ENCODE results near the gene KCTD11. TPM values are rescaled to one million over a fixed set of nuclear protein-coding genes. Genes with fewer than 3 reads are reported as not detected.
"Not testable (repeated sequence)": the region's sequence is repeated elsewhere in the genome, so short reads cannot be mapped to it uniquely, and the experiment has no call there.

Gene KCTD11
- total RNA-seq, 4 donors from 2014 or later: 3.6 to 7.0 (median 4.6) TPM

DNA sequence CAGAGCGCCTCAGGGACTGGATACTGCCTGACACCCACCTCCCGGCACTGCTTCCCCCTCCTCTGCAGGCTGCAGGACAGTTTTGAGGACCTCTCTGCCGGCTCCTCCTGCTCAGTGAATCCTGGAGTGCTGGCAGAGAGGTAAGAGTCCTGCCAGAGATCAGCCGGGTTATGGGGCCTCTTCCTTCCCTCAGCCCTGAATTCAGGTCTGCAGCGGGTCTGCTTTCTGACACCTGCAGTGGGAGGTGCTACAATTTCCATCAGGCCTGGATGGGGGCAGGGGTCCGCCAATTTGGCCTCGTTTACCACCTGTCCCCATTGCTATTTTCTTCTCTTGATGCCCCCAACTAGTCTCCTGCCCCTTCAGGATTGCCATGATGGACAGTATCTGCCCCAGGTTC is 19.9 kb upstream of the KCTD11 start:
- H3K27me3 ChIP-seq: peaks cover 18 to 24% (median 19%) of the 10 kb centered on the region in 3 donors
- intact Hi-C loops (cut with DNase I; ENCODE audit: low total_unique reads): no loop called here
- TF ChIP-seq CTCF (IDR thresholded peaks at IDR 0.05 in 4 of 5, conservative IDR thresholded peaks at IDR 0.05 in 1 of 5): no peak
- TF ChIP-seq POLR2A (IDR thresholded peaks at IDR 0.05): no peak
- no peak overlapping the region for H3K27ac ChIP-seq
- DNase-seq: no peak
- H3K9me3 ChIP-seq: no peaks in the 10 kb centered on the region
- no peaks in the 10 kb centered on the region for H3K36me3 ChIP-seq
- no peak for ATAC-seq
- peaks cover 15 to 24% of the 10 kb centered on the region in 2 donors for H3K4me1 ChIP-seq
- in situ Hi-C loops (cut with MboI; ENCODE audit: low sequenced_read_pairs in 4 of 4): loop anchor here in 1 of 4 donors (25.0 kb wide), 1 partner anchor 295 kb away; the partner anchor contains the start of genes SLC16A11 and SLC16A13
- no peak overlapping the region for H3K4me3 ChIP-seq

DNA sequence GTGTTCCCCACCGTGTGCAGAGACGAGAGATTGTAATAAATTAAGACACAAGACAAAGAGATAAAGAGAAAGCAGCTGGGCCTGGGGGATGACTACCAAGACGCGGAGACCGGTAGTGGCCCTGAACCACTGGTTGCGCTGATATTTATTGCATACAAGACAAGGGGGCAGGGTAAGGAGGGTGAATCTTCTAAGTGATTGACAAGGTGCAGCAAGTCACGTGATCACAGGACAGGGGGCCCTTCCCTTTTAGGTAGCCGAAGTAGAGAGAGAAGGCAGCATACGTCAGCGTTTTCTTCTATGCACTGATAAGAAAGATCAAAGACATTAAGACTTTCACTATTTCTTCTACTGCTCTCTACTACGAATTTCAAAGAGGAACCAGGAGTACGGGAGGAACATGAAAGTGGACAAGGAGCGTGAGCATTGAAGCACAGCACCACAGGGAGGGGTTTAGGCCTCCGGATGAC is 19.3 kb upstream of the KCTD11 start:
- H3K4me1 ChIP-seq: peaks cover 14 to 22% of the 10 kb centered on the region in 2 donors
- H3K36me3 ChIP-seq; H3K9me3 ChIP-seq; DNase-seq; H3K27ac ChIP-seq; intact Hi-C loops (cut with DNase I; ENCODE audit: low total_unique reads); ATAC-seq; H3K4me3 ChIP-seq: not testable (repeated sequence)
- H3K27me3 ChIP-seq: peaks cover 18 to 26% (median 24%) of the 10 kb centered on the region in 3 donors
- in situ Hi-C loops (cut with MboI; ENCODE audit: low sequenced_read_pairs in 4 of 4): loop anchor here in 1 of 4 donors (25.0 kb wide), 1 partner anchor 295 kb away; the partner anchor contains the start of genes SLC16A11 and SLC16A13

DNA sequence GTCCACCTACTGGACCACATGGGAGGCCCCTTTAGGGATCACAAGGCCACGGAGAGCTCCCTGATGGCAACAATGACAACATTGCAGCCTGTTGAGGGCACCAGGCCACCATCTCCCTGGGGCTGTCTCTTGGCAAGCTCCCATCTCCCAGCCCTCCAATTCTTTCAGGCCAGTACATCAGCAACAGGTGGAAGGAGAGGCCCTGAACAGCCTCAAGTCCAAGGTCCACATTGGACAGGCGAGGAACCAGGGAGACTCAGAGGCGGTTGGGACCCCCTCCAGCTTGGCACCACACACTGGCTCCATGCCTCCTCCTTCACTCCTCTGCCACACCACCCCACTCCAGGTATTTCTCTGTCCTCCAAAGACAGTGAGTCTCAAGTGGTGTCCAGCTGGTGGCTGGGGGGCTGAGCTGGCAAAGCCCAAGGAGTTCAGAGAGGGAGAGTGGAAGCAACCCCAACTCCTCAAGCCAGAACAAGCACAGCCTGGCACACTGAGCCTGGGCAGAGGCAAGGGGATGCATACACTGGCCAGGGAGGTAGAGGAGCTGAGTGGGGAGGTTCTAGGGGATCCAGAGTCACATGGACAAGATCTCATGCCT is 16.9 kb upstream of the KCTD11 start:
- Histone ChIP-seq H3K4me1 (peaks cover 7% of the 10 kb centered on the region in 2 donors), H3K27ac (no peak overlapping the region), H3K9me3 (no peaks in the 10 kb centered on the region), H3K36me3 (no peaks in the 10 kb centered on the region), H3K27me3 (peaks cover 24 to 45% (median 38%) of the 10 kb centered on the region in 3 donors), H3K4me3 (no peak overlapping the region)
- ATAC-seq: no peak
- in situ Hi-C loops (cut with MboI; ENCODE audit: low sequenced_read_pairs in 4 of 4) (loop anchor here in 1 of 4 donors (25.0 kb wide), 1 partner anchor 298 kb away; the partner anchor contains the start of genes SLC16A11 and SLC16A13), intact Hi-C loops (cut with DNase I; ENCODE audit: low total_unique reads) (no loop called here)
- TF ChIP-seq POLR2A (IDR thresholded peaks at IDR 0.05) (no peak), CTCF (IDR thresholded peaks at IDR 0.05 in 4 of 5, conservative IDR thresholded peaks at IDR 0.05 in 1 of 5) (no peak)
- DNase-seq: no peak

GRCh38 chr17:7335765-7336164 is 16.2 kb upstream of the KCTD11 start:
- intact Hi-C loops (cut with DNase I; ENCODE audit: low total_unique reads); ATAC-seq; H3K4me1 ChIP-seq; DNase-seq; H3K27ac ChIP-seq; H3K36me3 ChIP-seq; H3K4me3 ChIP-seq; H3K9me3 ChIP-seq: not testable (repeated sequence)
- in situ Hi-C loops (cut with MboI; ENCODE audit: low sequenced_read_pairs in 4 of 4): loop anchor here in 1 of 4 donors (25.0 kb wide), 1 partner anchor 298 kb away; the partner anchor contains the start of genes SLC16A11 and SLC16A13
- peaks cover 29 to 46% (median 41%) of the 10 kb centered on the region in 3 donors for H3K27me3 ChIP-seq

DNA sequence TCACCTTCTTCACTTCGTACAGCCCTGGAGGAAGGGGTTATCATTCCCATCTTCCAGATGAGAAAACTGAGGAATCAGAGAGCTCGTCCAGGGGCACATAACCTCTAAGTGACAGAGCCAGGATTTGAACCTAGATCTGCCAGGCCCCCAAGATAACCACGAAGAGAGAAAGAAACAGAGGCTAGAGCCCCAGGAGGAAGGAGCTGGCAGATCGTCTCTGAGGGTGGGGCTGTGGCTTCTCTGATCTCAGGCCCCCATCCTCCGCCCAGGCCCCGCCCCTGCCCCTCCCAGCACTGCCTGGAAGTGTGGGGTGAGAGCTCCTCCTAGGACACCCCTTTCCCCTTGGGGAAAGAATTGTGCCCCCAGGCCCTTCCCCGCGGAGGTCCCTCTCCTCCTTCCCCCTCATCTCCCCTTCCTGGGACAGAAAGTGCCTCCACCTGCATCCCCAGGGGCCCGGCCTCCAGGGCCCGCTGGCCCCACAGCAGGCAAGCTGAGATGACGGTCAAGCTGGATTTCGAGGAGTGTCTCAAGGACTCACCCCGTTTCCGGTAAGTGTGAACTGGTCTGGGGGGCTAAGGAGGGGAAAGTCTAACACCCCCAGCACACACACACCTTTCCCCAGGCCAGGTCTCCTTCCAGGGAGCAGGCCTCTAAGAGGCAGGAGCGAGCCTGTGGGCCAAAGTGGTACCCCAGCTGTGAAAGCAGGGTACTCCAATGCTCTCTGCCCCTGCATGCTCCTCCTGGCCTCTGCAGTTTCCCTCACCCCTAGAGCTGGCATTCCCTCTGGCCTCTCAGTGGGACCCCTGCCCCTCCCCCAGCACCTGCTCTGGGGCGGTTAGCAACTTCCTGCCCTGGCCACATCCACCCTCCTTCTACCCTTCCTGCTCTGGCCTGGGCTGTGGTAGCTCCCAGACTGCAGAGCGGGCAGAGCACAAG is 15.5 kb upstream of the KCTD11 start, which contains the start of gene ACAP1:
Gene ACAP1 (plus strand): TSS at position 290 of the 936 bp plus-strand sequence. CDS start 206 bp downstream, at position 496.
- no peaks in the 10 kb centered on the region for H3K36me3 ChIP-seq
- no peaks in the 10 kb centered on the region for H3K9me3 ChIP-seq
- H3K4me3 ChIP-seq: no peak within 1 kb of the TSS
- TF ChIP-seq POLR2A (IDR thresholded peaks at IDR 0.05) (no peak), CTCF (IDR thresholded peaks at IDR 0.05 in 4 of 5, conservative IDR thresholded peaks at IDR 0.05 in 1 of 5) (no peak)
- DNase-seq (no peak), ATAC-seq (no peak)
- peaks cover 29 to 46% (median 41%) of the 10 kb centered on the region in 3 donors for H3K27me3 ChIP-seq
- in situ Hi-C loops (cut with MboI; ENCODE audit: low sequenced_read_pairs in 4 of 4): loop anchor here in 1 of 4 donors (25.0 kb wide), 1 partner anchor 299 kb away; the partner anchor contains the start of genes SLC16A11 and SLC16A13
- peaks cover 0 to 6% of the 10 kb centered on the region in 2 donors for H3K4me1 ChIP-seq
- H3K27ac ChIP-seq: no peak within 1 kb of the TSS
- intact Hi-C loops (cut with DNase I; ENCODE audit: low total_unique reads): no loop called here

DNA sequence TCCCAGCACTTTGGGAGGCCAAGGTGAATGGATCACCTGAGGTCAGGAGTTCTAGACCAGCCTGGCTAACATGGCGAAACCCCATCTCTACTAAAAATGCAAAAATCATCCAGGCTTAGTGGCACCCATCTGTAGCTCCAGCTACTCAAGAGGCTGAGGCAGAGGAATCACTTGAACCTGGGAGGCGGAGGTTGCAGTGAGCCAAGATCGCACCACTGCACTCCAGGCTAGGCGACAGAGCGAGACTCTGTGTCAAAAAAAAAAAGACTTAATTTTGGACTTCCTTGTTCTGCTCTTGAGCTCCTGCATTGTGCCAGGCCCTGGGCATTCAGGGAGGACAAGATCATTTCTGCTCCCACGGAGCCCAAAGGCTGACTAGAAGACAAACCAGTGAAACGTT is 14.4 kb upstream of the KCTD11 start:
- intact Hi-C loops (cut with DNase I; ENCODE audit: low total_unique reads); H3K9me3 ChIP-seq; H3K4me1 ChIP-seq; H3K4me3 ChIP-seq; H3K27ac ChIP-seq; ATAC-seq; H3K36me3 ChIP-seq; DNase-seq: not testable (repeated sequence)
- in situ Hi-C loops (cut with MboI; ENCODE audit: low sequenced_read_pairs in 4 of 4): loop anchor here in 1 of 4 donors (25.0 kb wide), 1 partner anchor 300 kb away; the partner anchor contains the start of genes SLC16A11 and SLC16A13
- H3K27me3 ChIP-seq: peaks cover 29 to 50% (median 41%) of the 10 kb centered on the region in 3 donors

Data from gastrocnemius medialis (tissue), 4 donors.